ENCODE data around the gene MFRP. TPM values are rescaled to one million over a fixed set of nuclear protein-coding genes. Genes with fewer than 3 reads are reported as not detected.
A peak's percentile ranks its signal among the peaks of the same experiment; 100 is the strongest.

MFRP gene
- total and polyA plus RNA-seq, 8 donors = not detected

GRCh38 chr11:119340335-119341221, 5.9 kb downstream of the MFRP start, which contains the start of gene C1QTNF5:
Gene C1QTNF5, minus strand, starts transcription at chr11:119340883. Its CDS starts 486 bp downstream, at chr11:119340397.
- peak; percentile 88 to 94 for DNase-seq
- Histone ChIP-seq H3K4me1 (peaks cover 49 to 65% (median 61%) of the 10 kb centered on the region in 4 donors), H3K4me3 (peak within 1 kb of the TSS; percentile 56 to 71 (median 62)), H3K36me3 (peaks cover 7 to 17% (median 12%) of the 10 kb centered on the region in 4 donors), H3K27ac (peak within 1 kb of the TSS; percentile 66 to 96 (median 92)), H3K9me3 (no peaks in the 10 kb centered on the region), H3K27me3 (peaks cover 0 to 47% (median 21%) of the 10 kb centered on the region in 3 donors)
- TF ChIP-seq POLR2AphosphoS5 (IDR thresholded peaks at IDR 0.05) (peak; percentile 36 to 46 (median 36)), EP300 (IDR thresholded peaks at IDR 0.05) (no peak), CTCF (IDR thresholded peaks at IDR 0.05) (no peak), POLR2A (IDR thresholded peaks at IDR 0.05) (no peak)
- intact Hi-C loops (cut with DNase I; ENCODE audit: low total_unique reads) = no loop called here
- 2 to 7% (median 3%) methylated on average over 9 to 53 of the region's 53 CpGs for WGBS, 5 donors

GRCh38 chr11:119339589-119340334, 6.7 kb downstream of the MFRP start:
- peak overlapping the region; percentile 56 to 71 (median 62) for H3K4me3 ChIP-seq
- H3K27ac ChIP-seq = peak overlapping the region; percentile 66 to 96 (median 92)
- TF ChIP-seq POLR2AphosphoS5 (IDR thresholded peaks at IDR 0.05) (peak in 2 of 3 donors; percentile 22 to 52), CTCF (IDR thresholded peaks at IDR 0.05) (peak in 5 of 7 experiments; percentile 50 to 91 (median 77)), EP300 (IDR thresholded peaks at IDR 0.05) (no peak), POLR2A (IDR thresholded peaks at IDR 0.05) (no peak)
- H3K9me3 ChIP-seq = no peaks in the 10 kb centered on the region
- H3K27me3 ChIP-seq = peaks cover 0 to 47% (median 21%) of the 10 kb centered on the region in 3 donors
- H3K36me3 ChIP-seq = peaks cover 7 to 17% (median 12%) of the 10 kb centered on the region in 4 donors
- peaks cover 58 to 73% (median 69%) of the 10 kb centered on the region in 4 donors for H3K4me1 ChIP-seq
- 2 to 33% (median 4%) methylated on average over 2 to 86 of the region's 86 CpGs for WGBS, 5 donors
- DNase-seq = peak; percentile 73 to 91
- intact Hi-C loops (cut with DNase I; ENCODE audit: low total_unique reads) = no loop called here

- intact Hi-C loops (cut with DNase I; ENCODE audit: low total_unique reads) = no loop called here
- no peak for TF ChIP-seq POLR2A (IDR thresholded peaks at IDR 0.05)
- no peak for TF ChIP-seq EP300 (IDR thresholded peaks at IDR 0.05)
- TF ChIP-seq POLR2AphosphoS5 (IDR thresholded peaks at IDR 0.05) = no peak
- TF ChIP-seq CTCF (IDR thresholded peaks at IDR 0.05) = no peak
- Histone ChIP-seq H3K4me1 (peaks cover 58 to 75% (median 71%) of the 10 kb centered on the region in 4 donors), H3K36me3 (peaks cover 7 to 17% (median 12%) of the 10 kb centered on the region in 4 donors), H3K27me3 (peaks cover 0 to 47% (median 21%) of the 10 kb centered on the region in 3 donors), H3K4me3 (peak overlapping the region; percentile 56 to 71 (median 62)), H3K9me3 (no peaks in the 10 kb centered on the region), H3K27ac (peak overlapping the region; percentile 66 to 96 (median 92))
- DNase-seq = peak in 1 of 2 donors; percentile 57
- 26 to 53% (median 49%) methylated on average over 10 to 11 of the region's 11 CpGs for whole genome bisulfite sequencing, 5 donors
These were observed 7.4 kb downstream of the MFRP start for GRCh38 chr11:119338965-119339588.
